ENCODE measurements around the gene AGK.
A peak's percentile ranks its signal among the peaks of the same experiment; 100 is the strongest.

The AGK gene

DNA sequence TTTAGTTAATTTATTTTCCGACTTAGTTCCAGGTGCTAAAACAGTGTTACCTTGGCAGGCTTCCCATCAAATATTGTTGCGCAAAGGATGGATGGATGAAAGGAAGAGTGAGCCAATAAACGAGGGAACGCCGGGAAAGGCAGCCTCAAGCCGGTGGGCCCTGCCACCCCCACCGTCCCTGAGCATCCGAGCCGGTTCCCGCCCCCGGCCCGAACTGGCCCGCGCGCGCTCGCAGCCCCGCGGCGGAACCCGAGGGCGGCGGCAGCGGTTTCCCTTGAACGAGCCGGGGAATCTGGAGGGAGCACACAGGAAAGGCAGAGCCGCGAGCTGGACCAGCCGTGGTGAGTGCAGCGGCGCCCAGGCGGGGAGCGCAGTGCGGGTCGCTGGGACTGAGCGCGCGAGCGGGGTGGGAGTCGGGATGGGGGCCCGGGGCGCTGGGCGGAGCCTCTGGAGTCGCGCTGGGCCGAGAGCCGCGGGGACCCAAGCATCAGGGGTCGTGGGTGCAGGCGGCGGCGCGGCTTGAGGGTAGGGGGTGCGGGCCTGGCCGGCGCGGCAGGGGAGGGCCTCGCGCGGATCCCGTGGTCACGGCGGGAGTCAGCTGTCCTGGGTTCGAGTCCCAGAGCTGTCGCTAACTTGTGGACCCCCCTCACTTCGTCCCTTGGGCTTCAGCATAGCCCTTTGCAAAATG is at the start of gene AGK:
AGK (plus strand) TSS at position 317 of the 688 bp plus-strand sequence. CDS start 4,057 bp downstream, outside the sequence.
- DNase-seq: peak; percentile 95

- no peak for DNase-seq
These were observed 49.8 kb upstream of the AGK start for GRCh38 chr7:141501451-141501850.

GRCh38 chr7:141511316-141511675 is 39.9 kb upstream of the AGK start:
- peak; percentile 19 for DNase-seq

DNA sequence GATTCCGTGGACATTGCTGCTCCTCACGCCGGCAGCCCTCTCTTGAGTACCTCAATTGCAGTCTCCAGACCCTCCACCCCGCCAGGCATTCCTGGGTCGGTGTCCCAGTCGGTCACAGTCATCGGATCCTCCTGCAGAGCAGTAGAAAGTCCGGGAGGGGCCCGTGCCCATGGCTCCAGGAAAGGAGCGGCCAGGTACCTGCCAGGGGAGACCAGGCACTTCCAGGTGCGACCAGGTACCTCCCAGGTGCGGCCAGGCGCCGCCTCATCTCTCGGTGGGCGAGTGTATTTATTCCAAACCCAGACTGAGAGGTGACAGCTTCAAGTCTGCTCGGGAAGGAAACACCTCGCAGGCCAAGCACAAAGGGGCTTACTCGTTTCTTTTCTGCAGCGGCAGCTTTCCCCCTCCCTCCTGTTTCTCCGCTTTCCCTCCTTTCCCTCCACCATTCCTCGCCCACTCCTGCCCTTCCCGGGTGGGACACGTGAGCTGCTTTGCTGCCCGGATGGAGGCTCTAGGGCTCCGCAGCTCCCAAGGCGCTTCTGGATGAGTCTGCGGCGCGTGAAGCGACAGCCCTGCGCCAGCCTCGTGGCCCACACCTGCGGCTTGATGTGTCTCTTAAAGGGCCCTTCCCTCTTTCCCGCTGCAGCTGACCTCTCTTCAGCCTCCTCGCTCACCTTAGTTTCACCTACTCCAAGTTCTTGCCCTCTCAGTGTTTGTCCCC is 39.4 kb upstream of the AGK start:
- DNase-seq: peak; percentile 25

- no peak for DNase-seq
These were observed 38.6 kb upstream of the AGK start for GRCh38 chr7:141512597-141512996.

DNA sequence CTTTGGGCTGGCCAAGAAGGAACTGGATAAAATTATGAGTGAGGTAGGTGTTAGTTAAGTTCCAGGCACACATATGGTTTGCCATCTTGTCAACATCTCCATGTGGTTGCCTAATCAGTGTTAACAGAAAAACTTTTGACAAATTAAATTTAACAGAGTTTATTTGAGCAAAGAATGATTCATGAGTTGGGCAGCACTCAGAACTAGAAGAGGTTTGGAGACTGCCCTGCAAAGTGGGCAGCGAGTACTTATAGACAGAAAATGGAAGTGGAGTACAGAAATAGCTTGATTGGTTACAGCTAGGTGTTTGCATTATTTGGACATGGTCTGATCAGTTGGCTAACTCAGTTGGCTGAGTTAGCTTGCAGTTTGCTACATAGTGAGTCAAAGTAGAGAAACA is 37.5 kb upstream of the AGK start:
- no peak for DNase-seq

DNA sequence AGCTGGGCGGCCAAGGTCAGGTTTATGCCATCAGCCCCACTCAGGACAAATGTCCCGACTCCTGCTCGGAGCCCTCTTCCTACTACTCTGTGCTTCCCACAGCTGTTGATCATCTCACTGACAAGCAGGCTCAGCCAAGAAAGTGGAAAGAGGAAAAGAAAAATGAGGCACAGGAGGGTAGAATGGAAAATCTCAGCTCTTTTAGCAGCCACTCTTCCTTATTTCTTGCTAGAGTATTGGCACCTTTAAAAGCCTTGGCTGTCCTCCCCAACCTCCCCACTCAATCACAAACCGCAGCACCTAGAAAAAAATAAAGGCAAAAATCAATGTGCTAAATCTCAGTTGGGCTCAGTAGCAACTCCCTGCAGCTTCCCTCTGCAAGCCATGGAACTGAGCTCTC is 35.3 kb upstream of the AGK start:
- no peak for DNase-seq

DNA sequence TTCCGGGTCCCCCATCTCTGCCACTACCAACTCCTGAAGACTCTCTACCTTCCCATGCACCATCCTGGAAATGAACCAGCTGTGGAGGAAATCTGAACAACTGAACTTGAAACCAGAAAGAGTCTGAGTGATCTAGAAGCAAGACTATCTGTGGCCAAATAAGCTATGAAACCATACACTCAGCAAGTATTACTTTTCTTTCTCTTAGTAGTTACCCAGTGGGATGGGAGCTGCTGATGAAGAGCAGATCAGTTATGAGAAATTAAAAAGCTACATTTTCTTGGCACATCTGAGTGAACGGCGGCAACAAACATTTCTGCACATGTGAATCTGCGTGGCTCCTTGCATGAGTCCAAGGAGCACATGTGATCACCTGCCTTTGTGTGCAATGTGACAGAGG is 31.6 kb upstream of the AGK start:
- no peak for DNase-seq

DNA sequence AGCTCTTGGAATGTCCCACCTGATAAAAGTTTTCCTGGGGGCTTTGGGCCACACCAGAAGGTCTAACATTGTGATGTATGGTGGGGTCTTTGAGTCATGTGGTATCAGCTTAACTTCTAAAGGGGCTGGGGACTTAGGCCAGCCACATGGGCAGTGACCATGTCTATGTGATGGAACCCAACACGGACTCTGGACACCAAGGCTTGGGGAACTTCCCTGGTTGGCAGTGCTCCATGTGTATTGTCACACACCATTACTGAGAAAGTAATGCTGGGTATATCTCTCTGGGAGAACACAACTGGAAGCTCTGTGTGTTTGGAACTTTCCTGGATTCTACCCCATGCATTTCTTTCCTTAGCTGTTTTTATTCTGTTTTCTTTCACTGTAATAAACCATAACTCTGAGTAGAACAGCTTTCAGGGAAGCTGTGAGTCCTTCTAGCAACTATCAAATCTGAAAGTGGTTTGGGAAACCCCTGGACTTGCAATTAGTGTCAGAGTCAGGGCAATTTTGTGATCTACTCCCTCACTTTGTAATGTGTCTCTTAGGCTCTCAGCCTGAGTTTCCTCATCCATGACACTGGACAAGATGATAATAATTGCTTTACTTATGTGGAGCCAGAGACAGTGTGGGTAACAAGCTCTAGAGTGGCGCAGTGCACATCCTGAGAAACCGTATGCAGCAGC is 28.4 kb upstream of the AGK start:
- DNase-seq: no peak

DNA sequence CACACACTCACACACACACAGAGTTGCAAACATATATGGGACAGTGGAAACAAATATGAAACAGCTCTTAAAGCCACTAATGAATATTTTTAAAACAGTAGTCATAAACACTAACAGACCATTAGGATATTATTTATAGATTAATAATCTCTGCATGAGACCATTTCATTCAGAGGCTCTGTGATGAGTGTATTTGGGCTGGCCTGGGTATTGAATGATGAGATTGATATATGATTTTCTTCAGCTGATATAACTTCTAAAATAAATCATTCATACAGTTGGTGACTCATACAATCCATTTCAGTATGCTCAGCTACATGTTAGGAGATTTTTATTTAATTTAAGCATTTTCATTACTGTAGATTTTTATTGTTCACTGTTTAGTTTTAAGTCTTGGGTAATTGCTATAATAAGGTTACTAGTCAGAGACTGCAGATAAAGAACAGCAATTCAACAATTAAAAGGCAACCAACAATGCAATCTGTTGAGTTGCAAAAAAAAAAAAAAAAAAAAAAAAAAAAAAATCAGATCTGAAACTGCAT is 25.2 kb upstream of the AGK start:
- no peak for DNase-seq

GRCh38 chr7:141527076-141527475 is 24.1 kb upstream of the AGK start:
- no peak for DNase-seq

GRCh38 chr7:141528399-141528798 is 22.8 kb upstream of the AGK start:
- no peak for DNase-seq

DNA sequence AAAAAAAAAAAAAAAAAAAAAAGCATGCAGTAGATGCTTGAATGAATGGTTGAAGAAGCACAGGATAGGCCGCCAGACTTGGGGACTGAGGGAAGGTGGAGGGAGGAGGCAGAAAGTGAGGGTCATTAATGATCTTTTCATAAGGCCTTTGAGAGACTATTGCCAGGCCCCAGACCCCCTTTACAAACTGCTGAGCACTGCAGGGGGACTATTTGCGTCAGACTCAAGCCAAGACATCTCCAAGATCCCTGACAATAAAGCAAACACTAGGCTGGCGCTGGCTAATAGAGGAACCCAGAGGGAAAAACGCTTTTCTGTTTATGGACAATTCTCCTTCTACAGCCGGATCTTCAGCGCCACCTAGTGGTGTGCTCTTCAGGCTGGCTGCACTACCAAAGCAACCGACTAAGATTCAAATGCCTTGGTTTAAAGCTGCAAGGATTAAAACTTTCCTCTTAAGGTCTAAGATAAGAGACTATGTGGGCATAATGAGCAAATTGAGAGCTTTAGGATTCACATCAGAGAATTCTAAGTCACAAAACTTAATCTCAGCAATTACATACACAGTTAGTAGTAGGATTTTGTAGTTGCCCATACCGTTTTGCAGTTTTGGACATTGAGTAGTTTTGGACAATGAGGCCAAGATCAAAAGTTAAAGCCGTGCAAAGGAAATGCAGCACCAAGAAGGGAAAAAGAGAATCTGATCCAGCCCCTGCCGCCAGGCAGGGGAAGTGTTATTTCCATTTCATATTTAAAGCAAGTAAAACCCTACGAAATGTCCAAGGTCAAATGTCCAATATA is 17.9 kb upstream of the AGK start:
- DNase-seq: peak; percentile 90

- no peak for DNase-seq
These were observed 16.2 kb upstream of the AGK start for GRCh38 chr7:141534757-141535737.

GRCh38 chr7:141537906-141538305 is 13.3 kb upstream of the AGK start:
- no peak for DNase-seq

DNA sequence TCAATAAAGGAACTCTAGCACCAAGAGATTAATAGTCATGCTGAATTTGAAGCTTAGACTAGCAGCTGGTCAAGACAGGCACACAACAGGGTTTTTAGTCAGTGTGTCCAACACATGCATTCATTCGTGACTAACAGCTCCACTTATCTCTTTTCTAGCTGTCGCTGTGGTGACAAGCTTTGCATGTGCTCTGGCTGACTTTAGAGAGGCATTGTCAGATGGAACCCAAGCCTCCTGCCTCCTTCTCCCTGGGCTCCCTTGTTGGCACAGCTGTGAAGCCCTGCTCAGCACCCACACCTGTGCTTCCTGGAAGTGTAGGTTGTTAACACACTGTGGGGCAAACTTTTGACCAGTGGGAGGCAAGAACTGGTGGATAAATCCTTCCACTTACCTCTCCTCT is 9.8 kb upstream of the AGK start:
- DNase-seq: peak; percentile 89

DNA sequence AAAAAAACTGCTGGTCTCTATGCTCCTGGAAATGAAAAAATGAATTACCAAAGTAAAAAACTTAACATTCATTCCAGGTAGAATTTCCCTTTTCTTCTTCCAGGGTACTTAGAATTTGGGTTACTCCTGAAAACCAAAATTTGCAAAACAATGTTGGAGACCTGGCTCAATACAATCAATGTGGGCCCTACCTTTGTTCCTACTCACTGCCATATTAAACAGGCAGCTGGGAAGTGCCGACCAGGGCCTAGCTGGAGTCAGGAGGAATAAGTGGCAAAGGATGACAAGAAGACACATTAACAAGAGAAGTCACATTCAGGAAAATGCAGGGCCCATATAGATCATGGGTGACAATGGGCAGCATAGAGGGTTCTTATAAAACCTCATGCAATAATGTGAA is 6.4 kb upstream of the AGK start:
- DNase-seq: no peak

DNA sequence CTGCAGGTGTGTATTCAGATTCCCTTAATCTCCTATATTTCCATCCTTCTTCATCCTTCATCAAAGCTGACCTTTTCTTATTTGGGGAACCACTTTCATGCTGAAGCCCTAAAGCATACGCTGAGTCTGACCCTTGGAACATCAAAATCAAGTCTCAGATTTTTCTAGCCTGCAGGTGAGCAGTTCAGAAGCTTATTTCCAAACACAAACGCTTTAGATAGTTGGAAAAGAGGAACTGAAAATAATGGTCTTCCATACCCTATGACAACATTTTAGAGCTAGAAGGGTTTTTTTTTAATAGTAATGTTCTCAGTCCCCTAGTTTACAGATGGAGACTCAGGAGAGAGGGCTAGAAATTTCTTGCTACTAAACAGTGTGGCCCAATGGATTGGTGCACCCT is 1.6 kb upstream of the AGK start:
- DNase-seq: no peak

GRCh38 chr7:141550386-141551093 is 670 bp upstream of the AGK start:
- DNase-seq: peak; percentile 55

- DNase-seq: peak; percentile 16
These were observed 572 bp downstream of the AGK start for GRCh38 chr7:141551782-141552181.

DNA sequence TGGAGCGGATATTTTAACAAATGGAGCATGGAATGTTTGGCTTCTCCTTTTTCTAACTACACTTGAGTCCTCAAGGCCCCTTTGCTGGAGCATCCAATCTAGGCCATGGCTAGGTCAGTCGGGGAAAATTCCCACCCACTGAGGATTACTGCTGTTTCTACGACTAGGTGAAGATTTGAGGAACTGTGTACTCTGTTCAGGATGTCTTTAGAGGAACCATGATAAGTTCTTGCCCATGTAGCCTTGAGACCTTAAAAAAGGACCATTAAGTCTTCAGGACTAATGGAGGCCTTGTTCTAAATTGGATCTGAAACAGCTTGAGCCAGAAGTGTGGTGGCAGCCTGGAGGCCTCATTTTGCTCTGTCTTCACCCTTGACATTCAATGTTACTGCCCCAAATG is 6.2 kb downstream of the AGK start:
- no peak for DNase-seq
